PC-3 (cell line): ENCODE measurements around the gene OPHN1.

Experiments
- EZH2 ChIP-seq: fragments of 300-600 bp; sonication (generic); IDR thresholded peaks from one replicate; pipeline ENCODE4 v1.6.1; 2017; ENCODE audit warnings: antibody characterized with exemption, mild to moderate bottlenecking, low read length; ENCODE audit not compliant: unreplicated experiment
- TF ChIP-seq, protein P1 (sequence below): fragments of 300-600 bp; sonication (generic); conservative IDR thresholded peaks from 2 replicates; pipeline ENCODE4 v1.5.1; 2017; ENCODE audit warnings: antibody characterized with exemption, low read depth, mild to moderate bottlenecking, low read length

- TF ChIP-seq, protein P1, sequence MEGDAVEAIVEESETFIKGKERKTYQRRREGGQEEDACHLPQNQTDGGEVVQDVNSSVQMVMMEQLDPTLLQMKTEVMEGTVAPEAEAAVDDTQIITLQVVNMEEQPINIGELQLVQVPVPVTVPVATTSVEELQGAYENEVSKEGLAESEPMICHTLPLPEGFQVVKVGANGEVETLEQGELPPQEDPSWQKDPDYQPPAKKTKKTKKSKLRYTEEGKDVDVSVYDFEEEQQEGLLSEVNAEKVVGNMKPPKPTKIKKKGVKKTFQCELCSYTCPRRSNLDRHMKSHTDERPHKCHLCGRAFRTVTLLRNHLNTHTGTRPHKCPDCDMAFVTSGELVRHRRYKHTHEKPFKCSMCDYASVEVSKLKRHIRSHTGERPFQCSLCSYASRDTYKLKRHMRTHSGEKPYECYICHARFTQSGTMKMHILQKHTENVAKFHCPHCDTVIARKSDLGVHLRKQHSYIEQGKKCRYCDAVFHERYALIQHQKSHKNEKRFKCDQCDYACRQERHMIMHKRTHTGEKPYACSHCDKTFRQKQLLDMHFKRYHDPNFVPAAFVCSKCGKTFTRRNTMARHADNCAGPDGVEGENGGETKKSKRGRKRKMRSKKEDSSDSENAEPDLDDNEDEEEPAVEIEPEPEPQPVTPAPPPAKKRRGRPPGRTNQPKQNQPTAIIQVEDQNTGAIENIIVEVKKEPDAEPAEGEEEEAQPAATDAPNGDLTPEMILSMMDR, result no peak
- TF ChIP-seq EZH2, result no peak
These were observed 248.1 kb downstream of the OPHN1 start for GRCh38 chrX:68185161-68185560.
